HG03060 (cell line): ENCODE measurements around the gene ACER1.
"Not testable (repeated sequence)": the region's sequence is repeated elsewhere in the genome, so short reads cannot be mapped to it uniquely, and the experiment has no call there.

ENCODE experiments used
- ATAC-seq: cut with Tn5 transposase; IDR thresholded peaks from one replicate; pipeline ENCODE4 v1.9.1; 2021; ENCODE audit warnings: low read depth, moderate number of reproducible peaks; ENCODE audit not compliant: unreplicated experiment

Gene ACER1

GRCh38 chr19:6358003-6358402 lies 24.6 kb upstream of the ACER1 start:
- ATAC-seq: no peak

- no peak for ATAC-seq
These were observed 23.8 kb upstream of the ACER1 start for GRCh38 chr19:6357174-6357573.

GRCh38 chr19:6355321-6356040 lies 22.1 kb upstream of the ACER1 start:
- ATAC-seq: not testable (repeated sequence)

GRCh38 chr19:6354098-6354674 lies 20.8 kb upstream of the ACER1 start:
- no peak for ATAC-seq

GRCh38 chr19:6352381-6353165 lies 19.2 kb upstream of the ACER1 start:
- ATAC-seq: no peak

- ATAC-seq: no peak
These were observed 17.3 kb upstream of the ACER1 start for GRCh38 chr19:6350688-6351087.

- ATAC-seq: not testable (repeated sequence)
These were observed 15.9 kb upstream of the ACER1 start for GRCh38 chr19:6349271-6349670.

GRCh38 chr19:6343462-6343861 lies 10.1 kb upstream of the ACER1 start:
- no peak for ATAC-seq

GRCh38 chr19:6340493-6341201 lies 7.2 kb upstream of the ACER1 start:
- no peak for ATAC-seq

GRCh38 chr19:6334490-6335285 lies 1.3 kb upstream of the ACER1 start:
- ATAC-seq: no peak

GRCh38 chr19:6326815-6327214 lies 6.6 kb downstream of the ACER1 start:
- ATAC-seq: no peak

GRCh38 chr19:6325614-6326013 lies 7.8 kb downstream of the ACER1 start:
- ATAC-seq: no peak

GRCh38 chr19:6324757-6325156 lies 8.7 kb downstream of the ACER1 start:
- ATAC-seq: no peak

GRCh38 chr19:6322284-6322683 lies 11.1 kb downstream of the ACER1 start:
- no peak for ATAC-seq

GRCh38 chr19:6319376-6319775 lies 14.0 kb downstream of the ACER1 start:
- no peak for ATAC-seq

- no peak for ATAC-seq
These were observed 14.6 kb downstream of the ACER1 start for GRCh38 chr19:6318772-6319171.

- ATAC-seq: not testable (repeated sequence)
These were observed 17.8 kb downstream of the ACER1 start for GRCh38 chr19:6315646-6316045.

GRCh38 chr19:6313398-6313969 lies 19.9 kb downstream of the ACER1 start:
- no peak for ATAC-seq

GRCh38 chr19:6312018-6312417 lies 21.4 kb downstream of the ACER1 start:
- no peak for ATAC-seq

- no peak for ATAC-seq
These were observed 35.0 kb downstream of the ACER1 start for GRCh38 chr19:6298413-6298812.
